C4-2B (cell line): ENCODE measurements around the gene MDM4.

Experiments used
- H3K27ac ChIP-seq: fragments of 450-650 bp; 2 replicates; pipeline ENCODE4 v1.5.1; 2017
- ZFX ChIP-seq: fragments of 450-650 bp; IDR thresholded peaks from 2 replicates; pipeline ENCODE4 v1.6.1; 2017
- TF ChIP-seq, protein P1 (sequence below): fragments of 450-650 bp; conservative IDR thresholded peaks from 2 replicates; pipeline ENCODE4 v1.5.1; 2017; ENCODE audit warnings: mild to moderate bottlenecking

MDM4 gene

DNA sequence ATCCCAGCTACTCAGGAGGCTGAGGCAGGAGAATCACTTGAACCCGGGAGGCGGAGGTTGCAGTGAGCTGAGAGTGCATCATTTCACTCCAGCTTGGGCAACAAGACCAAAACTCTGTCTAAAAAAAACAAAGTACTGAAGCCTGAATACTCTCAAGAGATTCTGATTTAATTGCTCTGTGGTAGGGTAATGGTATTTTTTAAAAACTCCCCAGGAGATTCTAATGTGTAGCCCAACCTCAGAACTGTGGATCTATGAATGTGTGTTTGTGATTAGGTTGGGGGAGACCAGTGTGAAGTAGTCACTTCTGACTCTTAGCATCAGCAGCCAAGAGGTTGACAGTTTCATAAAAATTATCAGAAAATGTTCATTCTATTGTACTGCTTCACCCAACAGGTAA, 43.5 kb upstream of the MDM4 start:
- no peak overlapping the region for H3K27ac ChIP-seq
- TF ChIP-seq, protein P1, sequence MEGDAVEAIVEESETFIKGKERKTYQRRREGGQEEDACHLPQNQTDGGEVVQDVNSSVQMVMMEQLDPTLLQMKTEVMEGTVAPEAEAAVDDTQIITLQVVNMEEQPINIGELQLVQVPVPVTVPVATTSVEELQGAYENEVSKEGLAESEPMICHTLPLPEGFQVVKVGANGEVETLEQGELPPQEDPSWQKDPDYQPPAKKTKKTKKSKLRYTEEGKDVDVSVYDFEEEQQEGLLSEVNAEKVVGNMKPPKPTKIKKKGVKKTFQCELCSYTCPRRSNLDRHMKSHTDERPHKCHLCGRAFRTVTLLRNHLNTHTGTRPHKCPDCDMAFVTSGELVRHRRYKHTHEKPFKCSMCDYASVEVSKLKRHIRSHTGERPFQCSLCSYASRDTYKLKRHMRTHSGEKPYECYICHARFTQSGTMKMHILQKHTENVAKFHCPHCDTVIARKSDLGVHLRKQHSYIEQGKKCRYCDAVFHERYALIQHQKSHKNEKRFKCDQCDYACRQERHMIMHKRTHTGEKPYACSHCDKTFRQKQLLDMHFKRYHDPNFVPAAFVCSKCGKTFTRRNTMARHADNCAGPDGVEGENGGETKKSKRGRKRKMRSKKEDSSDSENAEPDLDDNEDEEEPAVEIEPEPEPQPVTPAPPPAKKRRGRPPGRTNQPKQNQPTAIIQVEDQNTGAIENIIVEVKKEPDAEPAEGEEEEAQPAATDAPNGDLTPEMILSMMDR, result no peak
- TF ChIP-seq ZFX, result no peak

DNA sequence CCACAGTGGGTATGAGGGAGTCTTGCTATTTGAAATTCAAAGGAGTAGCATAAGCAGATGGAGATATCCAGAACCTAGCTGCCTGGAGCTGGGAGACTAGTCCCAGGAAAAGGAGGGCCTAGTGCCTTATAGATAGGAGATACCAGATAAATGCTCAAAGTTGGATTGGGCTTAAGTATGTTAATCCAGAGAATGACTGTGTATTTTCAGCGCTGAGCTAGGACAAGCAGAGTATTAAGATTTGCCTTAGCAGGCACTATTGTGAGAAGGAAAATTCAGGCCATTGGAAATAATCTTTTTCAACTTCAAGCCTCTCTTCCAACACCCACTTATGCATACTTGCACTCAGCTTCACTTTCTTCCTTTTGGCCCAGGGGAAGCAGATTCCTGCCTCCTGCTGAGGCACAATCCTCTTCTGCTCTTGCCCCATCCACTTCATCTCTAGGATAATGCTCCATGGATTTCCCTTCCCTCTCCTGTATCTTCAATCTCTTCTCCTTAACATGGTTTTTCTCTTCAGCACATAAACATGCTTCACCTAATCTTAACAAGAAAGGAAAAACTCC, 42.7 kb upstream of the MDM4 start:
- TF ChIP-seq, protein P1, result no peak
- no peak for TF ChIP-seq ZFX
- H3K27ac ChIP-seq, result no peak overlapping the region

DNA sequence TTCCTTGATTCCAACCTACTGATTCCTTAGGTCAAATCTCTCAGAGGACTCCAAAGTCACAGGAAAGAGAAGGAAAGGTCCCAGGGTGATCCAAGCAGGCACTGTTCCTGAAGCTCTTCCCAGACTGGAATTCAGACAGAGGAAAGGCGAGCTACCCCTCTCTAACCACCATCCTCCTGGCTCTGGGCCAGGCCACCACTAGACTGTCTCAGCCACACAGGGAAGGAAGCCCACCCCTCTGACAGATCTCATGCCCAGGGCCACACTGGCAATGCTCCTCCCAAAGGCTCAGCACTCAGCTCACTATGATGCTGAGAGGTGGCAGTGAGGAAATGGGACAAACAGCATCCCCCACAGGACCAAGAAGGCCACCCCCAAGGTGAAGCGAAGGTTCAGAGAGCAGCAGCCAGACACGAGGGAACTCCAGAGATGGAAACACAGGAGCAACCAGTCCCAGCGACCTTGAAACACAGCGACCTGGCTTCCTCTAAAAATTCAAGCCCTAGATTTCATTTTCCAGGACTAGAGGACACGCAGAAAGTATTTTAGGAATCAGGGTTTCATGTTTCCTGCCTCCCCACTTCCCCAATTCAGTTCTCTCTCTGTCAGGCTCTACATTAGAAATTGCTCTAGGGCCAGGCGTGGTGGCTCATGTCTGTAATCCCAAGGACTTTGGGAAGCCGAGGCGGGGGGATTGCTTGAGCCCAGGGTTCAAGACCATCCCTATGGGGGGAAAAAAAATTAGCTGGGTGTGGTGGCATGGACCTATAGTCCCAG, 40.4 kb upstream of the MDM4 start:
- no peak for TF ChIP-seq ZFX
- TF ChIP-seq, protein P1, result no peak
- H3K27ac ChIP-seq, result no peak overlapping the region

DNA sequence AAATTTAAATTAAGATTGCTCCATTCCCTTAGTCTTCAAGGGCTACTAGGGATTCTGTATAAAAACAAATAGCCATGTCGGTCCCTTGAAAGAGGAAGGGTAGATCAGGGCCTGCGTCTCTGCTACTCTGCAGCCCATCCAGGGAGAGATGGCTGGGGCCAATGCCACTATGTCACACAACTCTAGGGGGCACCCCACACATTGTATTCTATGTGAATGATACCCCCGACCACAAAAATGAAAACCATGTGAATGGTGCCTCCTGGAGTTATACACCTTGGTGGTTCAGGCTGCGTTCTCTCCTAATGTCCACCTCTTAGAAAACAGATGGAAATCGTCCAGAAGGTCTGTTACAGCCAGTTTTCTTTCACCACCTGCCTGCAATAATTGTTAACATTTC, 39.6 kb upstream of the MDM4 start:
- TF ChIP-seq, protein P1, result no peak
- TF ChIP-seq ZFX, result no peak
- H3K27ac ChIP-seq, result no peak overlapping the region

DNA sequence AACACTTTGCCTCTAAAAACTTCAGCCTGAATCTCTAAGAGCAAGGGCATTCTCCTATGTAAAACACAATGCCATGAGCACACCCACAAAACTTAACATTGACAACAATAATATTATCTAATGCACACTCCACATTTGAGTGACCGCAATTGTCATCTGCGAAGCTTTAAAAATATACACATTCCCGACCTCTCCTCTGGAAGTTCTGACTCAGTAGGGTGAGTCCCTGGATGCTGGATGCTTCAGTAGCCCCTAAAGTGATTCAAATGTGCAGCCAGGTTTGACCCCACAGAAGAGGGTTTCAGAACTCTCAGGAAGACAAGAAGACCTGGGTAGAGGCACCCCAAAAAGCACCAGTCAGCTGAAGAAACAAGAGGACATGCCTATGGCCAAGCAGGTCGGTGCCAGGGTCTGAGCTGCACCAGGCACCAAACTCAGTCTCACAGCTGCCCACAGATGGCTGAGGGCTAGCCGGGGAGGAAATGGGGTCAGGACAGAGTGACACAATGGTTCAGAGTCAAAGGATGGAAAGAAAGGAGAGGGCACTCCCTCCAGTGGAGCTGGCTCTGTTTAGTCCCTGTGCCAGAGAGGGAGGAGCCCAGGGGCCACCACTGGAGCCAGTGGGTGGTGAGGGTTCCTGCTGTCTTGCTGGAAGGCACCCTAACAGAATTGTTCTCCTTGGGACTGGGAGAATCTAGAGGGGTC, 39.0 kb upstream of the MDM4 start:
- TF ChIP-seq, protein P1, result no peak
- H3K27ac ChIP-seq, result peak overlapping the region; percentile 80; the same call in 1 of the 2 replicates

DNA sequence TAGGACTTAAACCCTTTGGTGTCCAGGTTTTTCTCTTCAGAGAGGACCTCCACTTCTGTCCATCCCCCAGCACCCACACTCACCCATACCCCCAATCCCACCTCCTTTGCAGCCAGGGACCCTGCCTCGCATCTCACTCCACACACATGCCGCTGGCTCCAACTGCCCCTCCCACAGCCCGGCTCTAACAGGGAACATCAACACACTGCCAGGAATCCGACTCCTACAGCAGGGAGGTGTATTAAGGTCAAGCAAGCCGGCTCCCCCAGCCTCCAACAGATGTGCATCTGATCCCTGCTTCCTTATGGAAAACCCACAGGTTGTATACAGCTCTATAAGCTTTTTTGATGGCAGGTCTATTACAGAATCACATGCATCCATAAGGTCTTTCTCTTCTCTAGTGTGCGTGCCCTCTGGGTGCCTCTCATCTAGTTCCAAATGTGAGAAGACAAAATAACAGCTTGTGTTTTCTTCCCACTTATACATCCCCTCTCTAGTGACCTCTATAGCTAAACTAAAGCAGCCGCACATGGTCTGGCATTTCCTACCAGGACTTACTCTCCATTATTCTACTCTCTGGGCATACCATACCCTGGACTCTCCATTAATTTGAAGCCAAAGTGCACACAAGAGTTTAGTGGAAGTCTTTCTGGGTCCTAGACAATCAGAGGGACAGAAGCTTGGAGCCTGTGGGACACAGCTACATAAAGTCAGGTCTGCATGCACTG, 37.9 kb upstream of the MDM4 start:
- TF ChIP-seq, protein P1, result no peak
- no peak for TF ChIP-seq ZFX
- H3K27ac ChIP-seq, result peak overlapping the region; percentile 80
